HuH-7 (cell line): ENCODE results near the gene MOB3C.
A peak's percentile ranks its signal among the peaks of the same experiment; 100 is the strongest.
"Not testable (repeated sequence)": the region's sequence is repeated elsewhere in the genome, so short reads cannot be mapped to it uniquely, and the experiment has no call there.

Source experiments
- DNase-seq: peaks from one replicate; pipeline ENCODE4 v3.0.0; 2011; ENCODE audit warnings: low spot score

Gene MOB3C

GRCh38 chr1:46616277-46617107 is at the start of gene MOB3C:
Gene MOB3C (minus strand): TSS chr1:46616811. CDS start chr1:46613321, 3,490 bp downstream.
- peak; percentile 58 for DNase-seq

- DNase-seq, result no peak
Measured at GRCh38 chr1:46665983-46666382, 49.4 kb upstream of the MOB3C start.

GRCh38 chr1:46662919-46663318 is 46.3 kb upstream of the MOB3C start:
- not testable (repeated sequence) for DNase-seq

- not testable (repeated sequence) for DNase-seq
Measured at GRCh38 chr1:46660116-46660515, 43.5 kb upstream of the MOB3C start.

GRCh38 chr1:46659307-46659870 is 42.8 kb upstream of the MOB3C start:
- no peak for DNase-seq

- no peak for DNase-seq
Measured at GRCh38 chr1:46657775-46658174, 41.2 kb upstream of the MOB3C start.

- DNase-seq, result no peak
Measured at GRCh38 chr1:46656643-46657042, 40.0 kb upstream of the MOB3C start.

GRCh38 chr1:46655848-46656247 is 39.2 kb upstream of the MOB3C start:
- no peak for DNase-seq

GRCh38 chr1:46654698-46655097 is 38.1 kb upstream of the MOB3C start:
- DNase-seq, result not testable (repeated sequence)

- DNase-seq, result no peak
Measured at GRCh38 chr1:46654012-46654411, 37.4 kb upstream of the MOB3C start.

- DNase-seq, result no peak
Measured at GRCh38 chr1:46653405-46653958, 36.9 kb upstream of the MOB3C start.

- DNase-seq, result no peak
Measured at GRCh38 chr1:46652321-46653100, 35.9 kb upstream of the MOB3C start.

- DNase-seq, result not testable (repeated sequence)
Measured at GRCh38 chr1:46651152-46651551, 34.5 kb upstream of the MOB3C start.

GRCh38 chr1:46650491-46650890 is 33.9 kb upstream of the MOB3C start:
- no peak for DNase-seq

- no peak for DNase-seq
Measured at GRCh38 chr1:46649764-46650163, 33.2 kb upstream of the MOB3C start.

GRCh38 chr1:46647611-46648010 is 31.0 kb upstream of the MOB3C start:
- DNase-seq, result no peak

- DNase-seq, result no peak
Measured at GRCh38 chr1:46646844-46647243, 30.2 kb upstream of the MOB3C start.

GRCh38 chr1:46646331-46646730 is 29.7 kb upstream of the MOB3C start:
- no peak for DNase-seq

- no peak for DNase-seq
Measured at GRCh38 chr1:46645815-46646214, 29.2 kb upstream of the MOB3C start.

- no peak for DNase-seq
Measured at GRCh38 chr1:46643368-46643775, 26.8 kb upstream of the MOB3C start.

- DNase-seq, result no peak
Measured at GRCh38 chr1:46642115-46642680, 25.6 kb upstream of the MOB3C start.

GRCh38 chr1:46639547-46639946 is 22.9 kb upstream of the MOB3C start:
- DNase-seq, result no peak
